Epithelial cell of esophagus (primary cell): Measurements from ENCODE around the gene ARHGAP26.
"Not testable (repeated sequence)": the region's sequence is repeated elsewhere in the genome, so short reads cannot be mapped to it uniquely, and the experiment has no call there.

Experiments used
- DNase-seq: peaks from one replicate; pipeline ENCODE4 v3.0.0; 2010; ENCODE audit warnings: low read depth
- H3K4me3 ChIP-seq: 2 replicates; pipeline ENCODE4 v1.5.1; 2011; ENCODE audit warnings: mild to moderate bottlenecking, low read length, control low read depth
- TF ChIP-seq, protein P1 (sequence below): IDR thresholded peaks from 2 replicates; pipeline ENCODE4 v1.5.1; 2011; ENCODE audit warnings: low read depth, mild to moderate bottlenecking, low read length, control low read depth, inconsistent platforms; ENCODE audit not compliant: insufficient read depth; ENCODE audit errors: missing control alignments

The ARHGAP26 gene

DNA sequence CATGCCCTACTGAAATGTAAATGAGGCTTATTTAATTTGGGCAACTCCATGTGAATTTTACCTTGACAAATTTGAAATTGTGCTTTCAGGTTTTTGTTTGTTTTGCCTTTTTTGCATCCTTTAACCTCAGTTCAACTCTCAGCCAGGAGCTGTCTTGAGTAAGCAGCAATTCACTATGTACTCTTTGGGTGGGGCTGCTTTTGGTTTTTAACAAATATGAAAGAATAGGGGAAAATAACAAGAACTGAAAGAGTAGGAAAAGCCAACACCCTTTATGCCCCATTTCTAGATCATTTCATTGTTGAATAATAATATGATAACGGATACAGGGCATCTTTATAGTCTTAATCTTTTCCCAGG is 192.0 kb downstream of the ARHGAP26 start:
- TF ChIP-seq, protein P1, sequence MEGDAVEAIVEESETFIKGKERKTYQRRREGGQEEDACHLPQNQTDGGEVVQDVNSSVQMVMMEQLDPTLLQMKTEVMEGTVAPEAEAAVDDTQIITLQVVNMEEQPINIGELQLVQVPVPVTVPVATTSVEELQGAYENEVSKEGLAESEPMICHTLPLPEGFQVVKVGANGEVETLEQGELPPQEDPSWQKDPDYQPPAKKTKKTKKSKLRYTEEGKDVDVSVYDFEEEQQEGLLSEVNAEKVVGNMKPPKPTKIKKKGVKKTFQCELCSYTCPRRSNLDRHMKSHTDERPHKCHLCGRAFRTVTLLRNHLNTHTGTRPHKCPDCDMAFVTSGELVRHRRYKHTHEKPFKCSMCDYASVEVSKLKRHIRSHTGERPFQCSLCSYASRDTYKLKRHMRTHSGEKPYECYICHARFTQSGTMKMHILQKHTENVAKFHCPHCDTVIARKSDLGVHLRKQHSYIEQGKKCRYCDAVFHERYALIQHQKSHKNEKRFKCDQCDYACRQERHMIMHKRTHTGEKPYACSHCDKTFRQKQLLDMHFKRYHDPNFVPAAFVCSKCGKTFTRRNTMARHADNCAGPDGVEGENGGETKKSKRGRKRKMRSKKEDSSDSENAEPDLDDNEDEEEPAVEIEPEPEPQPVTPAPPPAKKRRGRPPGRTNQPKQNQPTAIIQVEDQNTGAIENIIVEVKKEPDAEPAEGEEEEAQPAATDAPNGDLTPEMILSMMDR = no peak
- no peak for DNase-seq
- H3K4me3 ChIP-seq = no peak overlapping the region

DNA sequence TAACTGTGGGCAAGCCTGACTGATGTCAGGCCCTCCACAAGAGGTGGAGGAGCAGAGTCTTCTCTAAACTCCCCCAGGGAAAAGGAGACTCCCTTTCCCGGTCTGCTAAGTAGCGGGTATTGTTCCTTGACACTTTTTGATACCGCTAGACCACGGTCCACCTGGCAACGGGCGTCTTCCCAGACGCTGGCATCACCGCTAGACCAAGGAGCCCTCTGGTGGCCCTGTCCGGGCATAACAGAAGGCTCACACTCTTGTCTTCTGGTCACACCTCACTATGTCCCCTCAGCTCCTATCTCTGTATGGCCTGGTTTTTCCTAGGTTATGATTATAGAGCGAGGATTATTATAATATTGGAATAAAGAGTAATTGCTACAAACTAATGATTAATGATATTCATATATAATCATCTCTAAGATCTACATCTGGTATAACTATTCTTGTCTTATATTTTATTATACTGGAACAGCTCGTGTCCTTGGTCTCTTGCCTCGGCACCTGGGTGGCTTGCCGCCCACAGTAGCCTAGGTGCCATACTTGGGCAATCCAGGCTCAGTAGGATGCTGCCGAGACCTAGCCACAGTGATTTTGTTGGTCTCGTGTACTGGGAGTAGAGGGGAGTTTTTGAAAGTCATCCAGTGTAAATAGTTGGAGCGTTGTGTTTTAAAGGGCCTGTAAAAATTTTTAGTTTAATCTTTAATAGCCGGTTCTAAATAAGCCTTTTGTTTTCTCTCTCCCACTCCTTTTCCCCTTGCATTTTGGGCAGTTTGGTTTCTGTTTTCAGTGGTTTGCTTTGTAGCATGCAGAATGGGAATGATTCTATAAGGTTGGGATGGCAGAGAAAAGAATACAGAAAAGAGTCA is 195.3 kb downstream of the ARHGAP26 start:
- not testable (repeated sequence) for H3K4me3 ChIP-seq, DNase-seq
- TF ChIP-seq, protein P1 = peak; percentile 41

DNA sequence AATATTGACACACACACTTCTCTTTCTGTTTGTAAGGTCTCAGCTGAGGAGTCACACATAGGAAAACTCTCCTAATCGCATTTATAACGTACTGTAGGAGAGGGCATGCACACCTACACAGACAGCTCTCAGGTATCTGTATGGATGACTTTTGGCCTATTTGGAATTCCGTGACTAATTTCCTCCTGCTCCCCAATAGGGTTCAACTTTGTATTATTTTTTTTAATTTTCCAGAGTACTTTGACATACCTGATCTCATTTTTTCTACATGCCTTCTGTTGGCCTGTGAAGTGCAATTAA is 195.9 kb downstream of the ARHGAP26 start:
- no peak overlapping the region for H3K4me3 ChIP-seq
- DNase-seq = peak; percentile 24
- TF ChIP-seq, protein P1 = no peak

DNA sequence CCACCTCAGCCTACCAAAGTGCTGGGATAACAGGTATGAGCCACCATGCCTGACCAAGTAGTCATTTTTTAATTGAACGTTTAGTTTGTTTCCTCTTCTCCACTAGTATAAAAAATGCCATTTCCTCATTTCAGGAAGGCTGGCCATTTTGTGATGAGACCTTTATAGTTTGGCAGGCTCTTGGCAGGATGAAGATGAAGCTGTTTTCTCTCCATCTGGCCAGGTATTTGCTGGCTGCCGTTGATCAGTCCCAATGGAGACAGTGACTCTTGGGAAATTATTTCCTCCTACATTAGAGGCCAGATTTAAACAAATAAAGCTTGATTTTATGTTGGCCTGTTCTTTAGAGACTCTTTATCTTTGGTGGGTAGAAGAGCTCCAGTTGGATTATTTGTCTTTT is 199.0 kb downstream of the ARHGAP26 start:
- H3K4me3 ChIP-seq = no peak overlapping the region
- TF ChIP-seq, protein P1 = no peak
- no peak for DNase-seq

DNA sequence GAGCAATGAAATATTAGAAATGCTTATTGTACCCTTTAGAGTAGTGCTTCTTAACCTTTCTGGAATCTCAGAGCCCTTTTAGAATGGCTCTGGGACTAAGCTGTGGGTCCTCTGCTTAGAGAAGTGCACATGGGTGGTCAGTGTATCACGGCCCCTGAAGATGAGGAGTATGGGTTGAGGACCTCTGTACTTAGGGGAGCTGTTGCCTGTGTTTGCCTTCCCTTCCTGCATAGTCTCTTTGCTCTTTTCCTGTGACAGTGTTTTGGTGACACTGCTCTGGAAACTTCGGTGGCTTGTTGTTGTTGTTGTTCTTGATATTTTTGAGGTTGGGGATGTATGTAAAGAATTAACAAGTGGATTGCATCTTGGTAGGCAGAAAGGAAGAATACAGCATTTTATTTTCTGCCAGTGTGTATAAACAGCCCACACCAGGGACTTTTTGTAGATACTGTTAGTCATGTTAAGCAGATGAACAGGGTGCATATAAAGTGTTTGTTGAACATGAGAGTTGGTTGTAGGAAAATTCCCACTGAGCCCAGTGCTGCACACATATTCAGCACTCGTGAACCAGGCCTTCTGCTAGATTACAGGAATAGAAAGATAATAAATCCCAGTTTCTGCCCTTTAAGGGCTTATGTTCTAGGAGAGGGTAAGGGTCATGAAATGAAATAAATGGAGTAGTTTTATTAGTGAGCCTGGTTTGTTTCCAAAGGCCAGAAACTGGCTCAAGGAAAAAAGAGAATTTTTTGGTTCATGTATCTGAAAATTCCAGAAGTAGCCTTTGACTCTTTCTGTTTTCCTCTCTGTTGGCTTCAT is 199.7 kb downstream of the ARHGAP26 start:
- no peak for DNase-seq
- TF ChIP-seq, protein P1 = no peak
- H3K4me3 ChIP-seq = no peak overlapping the region

DNA sequence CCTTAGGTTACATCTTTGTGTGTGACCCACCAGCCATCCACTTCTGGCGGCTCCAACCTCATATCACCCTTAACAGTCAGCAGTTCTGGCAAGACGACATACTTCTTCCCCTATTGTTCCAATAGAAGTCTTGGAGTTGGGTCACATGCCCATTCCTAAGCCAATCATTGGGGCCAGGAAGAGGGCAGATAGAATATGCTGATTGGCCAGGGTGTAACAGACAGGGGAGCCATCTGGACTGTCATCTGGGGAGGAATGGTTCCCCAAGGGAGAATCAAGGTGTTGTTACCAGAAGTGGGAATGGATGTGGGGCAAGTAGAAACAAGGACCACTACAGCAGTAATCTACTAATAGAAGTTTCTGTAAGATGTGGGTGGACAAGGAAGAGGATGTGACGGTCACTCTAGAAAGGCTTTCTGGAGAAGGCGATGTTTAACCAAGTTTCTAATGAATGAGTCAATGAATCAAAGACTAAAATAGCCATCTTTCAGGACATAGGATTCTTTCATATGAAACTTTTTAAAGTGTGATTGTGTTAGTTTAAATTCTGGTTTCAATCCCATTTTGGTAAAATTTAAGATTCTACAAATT is 200.4 kb downstream of the ARHGAP26 start:
- H3K4me3 ChIP-seq = no peak overlapping the region
- TF ChIP-seq, protein P1 = no peak
- no peak for DNase-seq
